HepG2 (cell line): ENCODE results near the gene STYX. TPM values are rescaled to one million over a fixed set of nuclear protein-coding genes. Genes with fewer than 3 reads are reported as not detected.

Experiments used
- CENPBD1 ChIP-seq: sonication (generic); formaldehyde crosslinking; IDR thresholded peaks from 2 replicates; pipeline ENCODE4 v1.8.0; 2022; ENCODE audit warnings: missing genetic modification reagents, low read depth, mild to moderate bottlenecking, borderline replicate concordance
- CSRNP2 ChIP-seq: sonication (generic); formaldehyde crosslinking; conservative IDR thresholded peaks from 2 replicates; pipeline ENCODE4 v1.8.0; 2022; ENCODE audit warnings: low read depth, missing genetic modification reagents
- GLI4 ChIP-seq: sonication (generic); formaldehyde crosslinking; IDR thresholded peaks from 2 replicates; pipeline ENCODE4 v1.5.1; 2020; ENCODE audit warnings: missing genetic modification reagents, mild to moderate bottlenecking, moderate library complexity, borderline replicate concordance
- HDAC1 ChIP-seq: sonication (generic); formaldehyde crosslinking; IDR thresholded peaks from 2 replicates; pipeline ENCODE4 v1.5.1; 2020; ENCODE audit warnings: mild to moderate bottlenecking, missing genetic modification reagents
- JUND ChIP-seq: sonication (generic); formaldehyde crosslinking; IDR thresholded peaks from 2 replicates; pipeline ENCODE4 v1.8.0; 2022; ENCODE audit warnings: mild to moderate bottlenecking, missing genetic modification reagents
- KLF13 ChIP-seq: sonication (generic); formaldehyde crosslinking; IDR thresholded peaks from 2 replicates; pipeline ENCODE4 v1.4.0; 2020; ENCODE audit warnings: mild to moderate bottlenecking, missing genetic modification reagents
- MED1 ChIP-seq: sonication (generic); formaldehyde crosslinking; IDR thresholded peaks from 2 replicates; pipeline ENCODE4 v1.4.0; 2020; ENCODE audit warnings: missing genetic modification reagents
- RARA ChIP-seq: IDR thresholded peaks from 2 replicates; pipeline ENCODE4 v1.6.1; 2016; ENCODE audit warnings: missing genetic modification reagents, missing compliant biosample characterization
- RFXANK ChIP-seq: IDR thresholded peaks from 2 replicates; pipeline ENCODE4 v1.6.1; 2016
- ZBTB14 ChIP-seq: sonication (generic); formaldehyde crosslinking; IDR thresholded peaks from 2 replicates; pipeline ENCODE4 v1.4.0; 2020; ENCODE audit warnings: missing genetic modification reagents
- ZEB1 ChIP-seq: IDR thresholded peaks from 2 replicates; pipeline ENCODE4 v1.6.1; 2012; ENCODE audit warnings: mild to moderate bottlenecking, low read depth, inconsistent platforms; ENCODE audit not compliant: insufficient replicate concordance
- ZNF138 ChIP-seq: sonication (generic); formaldehyde crosslinking; IDR thresholded peaks from 2 replicates; pipeline ENCODE4 v1.5.0; 2020; ENCODE audit warnings: mild to moderate bottlenecking, low read depth, missing genetic modification reagents
- ZNF207 ChIP-seq: fragments of 450-650 bp; IDR thresholded peaks from 2 replicates; pipeline ENCODE4 v1.6.1; 2016; ENCODE audit warnings: antibody characterized with exemption, borderline replicate concordance
- ZNF501 ChIP-seq: sonication (generic); formaldehyde crosslinking; IDR thresholded peaks from 2 replicates; pipeline ENCODE4 v1.5.1; 2020; ENCODE audit warnings: mild to moderate bottlenecking, moderate library complexity, missing genetic modification reagents
- ZNF652 ChIP-seq: IDR thresholded peaks from 2 replicates; pipeline ENCODE4 v1.6.1; 2016; ENCODE audit warnings: low read depth, borderline replicate concordance
- polyA plus RNA-seq, 8 experiments: library from polyadenylated mRNA; depleted of rRNA in 3 of 8; stranded (reverse) in 7 of 8; unstranded in 1 of 8; fragments of >200 nt; fragmentation: Illumina TruSeq in 4 of 8; extraction: Trizol in 4 of 8; gene quantifications; 2 replicates each; pipeline versions ENCODE4 v1.2.1 to v1.2.3, GENCODE V29; 2011 to 2016; ENCODE audit warnings: low read depth in 4 of 8, missing spikeins in 1 of 8, mixed read lengths in 1 of 8; ENCODE audit not compliant: insufficient read depth in 1 of 8
- total RNA-seq, 5 experiments: library from RNA; depleted of rRNA; stranded (reverse); fragments of >200 nt; fragmentation: Illumina TruSeq; extraction: Trizol; gene quantifications; 2 replicates each; pipeline ENCODE4 v1.2.3, GENCODE V29; 2016; ENCODE audit warnings: low read depth in 1 of 5
- TF ChIP-seq, protein P1 (sequence below): sonication (generic); formaldehyde crosslinking; IDR thresholded peaks from 2 replicates; pipeline ENCODE4 v1.4.0; 2020; ENCODE audit warnings: low read depth, missing genetic modification reagents
- TF ChIP-seq, protein P2 (sequence below): sonication (generic); formaldehyde crosslinking; IDR thresholded peaks from 2 replicates; pipeline ENCODE4 v1.5.1; 2020; ENCODE audit warnings: mild to moderate bottlenecking, missing genetic modification reagents, moderate library complexity

The STYX gene
- total and polyA plus RNA-seq, 2 of the 13 experiments (the other 11 are each of a cell fraction or from before 2014, with no cell fraction given) = 6.6 to 10.9 TPM

- no peak for TF ChIP-seq ZBTB14
- TF ChIP-seq RARA = peak; percentile 28; the same call in 1 of the 2 replicates
- TF ChIP-seq JUND (CRISPR knock-in tag) = no peak
- TF ChIP-seq ZNF652 (CRISPR knock-in tag) = 0 out of 2 replicates have a peak, but pooled peaks have one; percentile 12
- peak; percentile 36; the same call in 1 of the 2 replicates for TF ChIP-seq ZNF501
- peak; percentile 65 for TF ChIP-seq ZEB1
- TF ChIP-seq, protein P1, sequence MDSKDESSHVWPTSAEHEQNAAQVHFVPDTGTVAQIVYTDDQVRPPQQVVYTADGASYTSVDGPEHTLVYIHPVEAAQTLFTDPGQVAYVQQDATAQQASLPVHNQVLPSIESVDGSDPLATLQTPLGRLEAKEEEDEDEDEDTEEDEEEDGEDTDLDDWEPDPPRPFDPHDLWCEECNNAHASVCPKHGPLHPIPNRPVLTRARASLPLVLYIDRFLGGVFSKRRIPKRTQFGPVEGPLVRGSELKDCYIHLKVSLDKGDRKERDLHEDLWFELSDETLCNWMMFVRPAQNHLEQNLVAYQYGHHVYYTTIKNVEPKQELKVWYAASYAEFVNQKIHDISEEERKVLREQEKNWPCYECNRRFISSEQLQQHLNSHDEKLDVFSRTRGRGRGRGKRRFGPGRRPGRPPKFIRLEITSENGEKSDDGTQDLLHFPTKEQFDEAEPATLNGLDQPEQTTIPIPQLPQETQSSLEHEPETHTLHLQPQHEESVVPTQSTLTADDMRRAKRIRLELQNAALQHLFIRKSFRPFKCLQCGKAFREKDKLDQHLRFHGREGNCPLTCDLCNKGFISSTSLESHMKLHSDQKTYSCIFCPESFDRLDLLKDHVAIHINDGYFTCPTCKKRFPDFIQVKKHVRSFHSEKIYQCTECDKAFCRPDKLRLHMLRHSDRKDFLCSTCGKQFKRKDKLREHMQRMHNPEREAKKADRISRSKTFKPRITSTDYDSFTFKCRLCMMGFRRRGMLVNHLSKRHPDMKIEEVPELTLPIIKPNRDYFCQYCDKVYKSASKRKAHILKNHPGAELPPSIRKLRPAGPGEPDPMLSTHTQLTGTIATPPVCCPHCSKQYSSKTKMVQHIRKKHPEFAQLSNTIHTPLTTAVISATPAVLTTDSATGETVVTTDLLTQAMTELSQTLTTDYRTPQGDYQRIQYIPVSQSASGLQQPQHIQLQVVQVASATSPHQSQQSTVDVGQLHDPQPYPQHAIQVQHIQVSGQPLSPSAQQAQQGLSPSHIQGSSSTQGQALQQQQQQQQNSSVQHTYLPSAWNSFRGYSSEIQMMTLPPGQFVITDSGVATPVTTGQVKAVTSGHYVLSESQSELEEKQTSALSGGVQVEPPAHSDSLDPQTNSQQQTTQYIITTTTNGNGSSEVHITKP (CRISPR knock-in tag) = peak; percentile 68
- TF ChIP-seq, protein P2, sequence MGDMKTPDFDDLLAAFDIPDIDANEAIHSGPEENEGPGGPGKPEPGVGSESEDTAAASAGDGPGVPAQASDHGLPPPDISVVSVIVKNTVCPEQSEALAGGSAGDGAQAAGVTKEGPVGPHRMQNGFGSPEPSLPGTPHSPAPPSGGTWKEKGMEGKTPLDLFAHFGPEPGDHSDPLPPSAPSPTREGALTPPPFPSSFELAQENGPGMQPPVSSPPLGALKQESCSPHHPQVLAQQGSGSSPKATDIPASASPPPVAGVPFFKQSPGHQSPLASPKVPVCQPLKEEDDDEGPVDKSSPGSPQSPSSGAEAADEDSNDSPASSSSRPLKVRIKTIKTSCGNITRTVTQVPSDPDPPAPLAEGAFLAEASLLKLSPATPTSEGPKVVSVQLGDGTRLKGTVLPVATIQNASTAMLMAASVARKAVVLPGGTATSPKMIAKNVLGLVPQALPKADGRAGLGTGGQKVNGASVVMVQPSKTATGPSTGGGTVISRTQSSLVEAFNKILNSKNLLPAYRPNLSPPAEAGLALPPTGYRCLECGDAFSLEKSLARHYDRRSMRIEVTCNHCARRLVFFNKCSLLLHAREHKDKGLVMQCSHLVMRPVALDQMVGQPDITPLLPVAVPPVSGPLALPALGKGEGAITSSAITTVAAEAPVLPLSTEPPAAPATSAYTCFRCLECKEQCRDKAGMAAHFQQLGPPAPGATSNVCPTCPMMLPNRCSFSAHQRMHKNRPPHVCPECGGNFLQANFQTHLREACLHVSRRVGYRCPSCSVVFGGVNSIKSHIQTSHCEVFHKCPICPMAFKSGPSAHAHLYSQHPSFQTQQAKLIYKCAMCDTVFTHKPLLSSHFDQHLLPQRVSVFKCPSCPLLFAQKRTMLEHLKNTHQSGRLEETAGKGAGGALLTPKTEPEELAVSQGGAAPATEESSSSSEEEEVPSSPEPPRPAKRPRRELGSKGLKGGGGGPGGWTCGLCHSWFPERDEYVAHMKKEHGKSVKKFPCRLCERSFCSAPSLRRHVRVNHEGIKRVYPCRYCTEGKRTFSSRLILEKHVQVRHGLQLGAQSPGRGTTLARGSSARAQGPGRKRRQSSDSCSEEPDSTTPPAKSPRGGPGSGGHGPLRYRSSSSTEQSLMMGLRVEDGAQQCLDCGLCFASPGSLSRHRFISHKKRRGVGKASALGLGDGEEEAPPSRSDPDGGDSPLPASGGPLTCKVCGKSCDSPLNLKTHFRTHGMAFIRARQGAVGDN (CRISPR knock-in tag) = peak; percentile 80
- TF ChIP-seq GLI4 (CRISPR knock-in tag) = no peak
- TF ChIP-seq RFXANK = no peak
- TF ChIP-seq CSRNP2 (CRISPR knock-in tag) = no peak
- TF ChIP-seq MED1 (CRISPR knock-in tag) = peak; percentile 62
- peak; percentile 82; the same call in 1 of the 2 replicates for TF ChIP-seq ZNF138 (CRISPR knock-in tag)
- TF ChIP-seq KLF13 (CRISPR knock-in tag) = no peak
- TF ChIP-seq CENPBD1 (CRISPR knock-in tag) = no peak
- no peak for TF ChIP-seq ZNF207
- TF ChIP-seq HDAC1 (CRISPR knock-in tag) = peak; percentile 71
Measured at GRCh38 chr14:52706724-52707706, 23.0 kb upstream of the STYX start, which contains the start of gene PSMC6 (continued).
